GM21529 (cell line): ENCODE results near the gene ANXA3.
"Not testable (repeated sequence)": the region's sequence is repeated elsewhere in the genome, so short reads cannot be mapped to it uniquely, and the experiment has no call there.

Experiments
- ATAC-seq: cut with Tn5 transposase; IDR thresholded peaks from one replicate; pipeline ENCODE4 v1.9.1; 2021; ENCODE audit not compliant: unreplicated experiment

Gene ANXA3

DNA sequence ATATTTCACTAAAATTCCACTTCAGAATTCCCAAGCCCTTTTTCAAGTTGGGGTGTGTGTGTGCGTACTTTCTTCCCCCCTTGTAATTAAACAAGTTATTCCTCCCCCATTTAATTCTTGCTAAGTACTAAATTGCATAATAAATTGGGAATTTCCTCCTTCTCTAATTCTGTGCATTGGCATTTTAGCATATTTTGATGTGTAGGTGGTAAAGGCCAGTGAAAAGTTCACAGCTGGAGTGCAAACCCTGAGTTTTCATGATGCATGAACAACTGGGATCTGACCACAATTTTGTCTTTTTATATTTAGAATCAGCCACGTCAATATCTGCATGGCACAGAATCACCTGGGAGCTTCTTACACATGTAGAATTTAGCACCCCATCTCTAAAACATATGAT lies 18.5 kb downstream of the ANXA3 start:
- no peak for ATAC-seq

DNA sequence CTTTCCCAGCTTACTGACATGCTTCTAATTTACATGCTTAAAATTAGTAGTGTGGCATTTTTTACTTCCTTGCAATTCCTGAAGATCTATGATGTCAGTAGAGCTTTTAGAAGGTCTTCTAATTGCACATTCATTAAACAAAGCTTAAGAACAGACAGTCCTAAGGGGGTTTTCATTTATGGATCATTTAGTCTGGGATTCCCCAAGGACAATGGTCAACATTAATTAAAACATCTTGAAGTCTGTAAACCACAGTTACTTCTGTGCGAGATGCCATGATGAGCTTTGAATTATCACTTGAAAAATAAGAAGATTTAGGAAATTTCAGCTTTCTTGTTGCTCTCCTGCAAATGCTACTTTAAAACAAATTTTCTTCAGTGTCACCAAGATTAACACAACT lies 20.2 kb downstream of the ANXA3 start:
- ATAC-seq, result no peak

- no peak for ATAC-seq
These were observed 27.3 kb downstream of the ANXA3 start for GRCh38 chr4:78578674-78579425.

GRCh38 chr4:78581618-78582017 lies 30.0 kb downstream of the ANXA3 start:
- no peak for ATAC-seq

DNA sequence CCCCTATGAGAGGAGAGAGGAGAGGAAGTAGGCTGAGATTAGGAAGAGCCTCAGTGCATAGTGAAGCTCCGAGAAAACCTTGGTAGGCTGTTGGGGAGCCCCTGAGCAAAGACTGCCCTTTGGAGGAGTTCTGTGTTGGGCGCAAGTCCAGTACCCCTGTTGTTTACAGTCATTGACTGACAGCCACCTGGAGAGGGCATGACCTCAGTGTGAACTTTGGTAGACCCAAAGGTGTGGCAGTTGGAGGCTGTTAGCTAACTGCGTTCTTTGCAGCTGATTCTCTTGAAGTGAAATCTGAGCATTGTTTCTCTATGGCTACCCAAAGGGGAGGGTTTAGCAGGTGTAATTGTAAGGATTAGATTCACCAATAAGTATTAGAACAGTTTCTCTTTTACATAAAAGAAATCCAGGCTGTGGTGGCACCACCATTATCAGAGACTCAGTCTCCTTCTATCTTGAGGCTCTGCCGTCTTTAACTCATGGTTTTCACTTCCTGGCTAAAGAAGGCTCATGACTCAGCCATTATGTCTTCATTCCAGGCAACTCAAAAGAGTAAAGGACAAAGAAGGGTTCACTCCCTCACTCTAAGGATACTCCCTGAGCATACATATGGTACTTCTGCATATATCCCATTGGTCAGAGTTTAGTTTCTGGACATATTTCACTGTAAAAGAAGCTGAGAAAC lies 33.4 kb downstream of the ANXA3 start:
- no peak for ATAC-seq

DNA sequence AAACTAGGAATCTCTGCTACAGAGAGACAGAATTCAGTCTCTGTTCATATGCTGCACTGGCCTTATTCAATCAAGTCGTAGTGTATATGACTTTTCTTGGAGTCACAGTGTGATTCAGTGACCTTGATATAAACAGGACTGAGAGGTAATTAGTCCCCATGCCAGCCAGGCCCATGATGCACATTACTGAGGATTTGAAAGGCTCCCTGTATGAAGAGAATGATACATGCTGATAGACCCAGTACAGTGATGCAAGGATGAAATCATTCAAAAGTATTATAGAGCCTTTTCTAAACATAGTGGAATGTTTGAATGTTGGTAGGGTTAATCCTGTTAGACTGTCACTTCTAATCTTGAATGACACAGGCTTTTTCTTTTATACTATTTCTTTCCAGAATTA lies 34.1 kb downstream of the ANXA3 start:
- ATAC-seq, result no peak

DNA sequence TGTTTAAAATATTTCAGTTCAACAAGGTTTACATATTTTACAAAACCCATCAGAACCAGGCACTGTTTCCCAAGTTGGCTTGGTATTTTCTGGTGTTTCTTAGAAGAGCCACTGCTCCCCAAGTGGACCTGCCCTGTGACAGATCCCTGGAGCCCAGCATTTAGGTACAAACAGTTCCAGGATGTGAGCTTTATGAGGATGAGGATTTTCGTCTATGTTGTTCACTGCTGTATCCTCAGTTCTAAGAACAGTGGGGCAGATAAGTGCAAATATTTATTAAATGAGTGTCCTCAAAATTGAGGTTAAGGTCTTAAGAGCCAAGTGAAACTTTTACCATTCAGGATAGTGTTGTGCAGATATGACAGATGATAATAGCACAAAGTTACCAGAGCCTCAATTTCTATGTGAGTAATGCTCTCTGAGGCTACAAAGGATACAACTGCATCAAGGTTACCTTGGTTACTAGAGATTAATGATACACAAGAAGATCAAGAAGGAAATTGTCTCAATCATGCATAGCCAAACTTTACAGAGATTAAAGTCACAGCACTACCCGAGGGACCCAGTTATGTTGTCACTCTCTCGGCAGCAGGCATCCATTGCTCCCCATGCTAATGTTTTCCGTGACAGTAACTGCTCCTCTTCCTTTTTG lies 37.5 kb downstream of the ANXA3 start:
- ATAC-seq, result no peak

- no peak for ATAC-seq
These were observed 39.8 kb downstream of the ANXA3 start for GRCh38 chr4:78591404-78591803.

DNA sequence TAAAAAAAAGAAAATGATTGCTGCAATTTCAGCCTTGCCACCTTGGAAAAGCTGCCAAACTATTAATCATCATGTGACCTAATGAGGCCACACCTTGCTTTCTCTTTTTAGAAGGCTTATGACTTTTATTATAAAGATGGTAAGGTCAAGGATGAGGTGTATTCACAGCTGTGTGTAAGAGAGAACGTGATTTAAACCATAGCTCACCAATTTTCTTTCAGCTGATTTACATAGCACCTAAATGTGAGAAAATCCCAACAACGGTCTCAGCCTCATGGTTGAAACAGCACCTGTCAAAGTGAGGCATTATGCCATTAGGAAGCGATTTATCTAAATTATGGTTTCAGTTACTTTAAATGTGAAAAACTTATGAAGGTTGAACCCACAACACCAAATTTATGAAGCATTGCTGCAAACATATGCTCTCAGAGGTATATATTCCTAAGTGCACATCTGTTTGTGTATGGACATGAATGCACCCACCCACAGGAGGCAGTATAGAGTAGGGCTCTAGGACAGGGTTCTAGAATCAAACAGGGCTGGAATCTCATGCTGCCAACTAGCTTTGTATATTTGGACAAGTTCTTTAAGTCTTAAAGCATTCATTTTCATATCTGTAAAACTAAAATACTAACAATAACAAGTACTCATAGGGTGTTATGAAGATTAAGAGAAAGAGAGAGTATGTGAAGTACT lies 40.7 kb downstream of the ANXA3 start:
- ATAC-seq, result no peak

GRCh38 chr4:78596111-78596742 lies 44.7 kb downstream of the ANXA3 start:
- ATAC-seq, result no peak

GRCh38 chr4:78598431-78598830 lies 46.9 kb downstream of the ANXA3 start:
- ATAC-seq, result not testable (repeated sequence)

DNA sequence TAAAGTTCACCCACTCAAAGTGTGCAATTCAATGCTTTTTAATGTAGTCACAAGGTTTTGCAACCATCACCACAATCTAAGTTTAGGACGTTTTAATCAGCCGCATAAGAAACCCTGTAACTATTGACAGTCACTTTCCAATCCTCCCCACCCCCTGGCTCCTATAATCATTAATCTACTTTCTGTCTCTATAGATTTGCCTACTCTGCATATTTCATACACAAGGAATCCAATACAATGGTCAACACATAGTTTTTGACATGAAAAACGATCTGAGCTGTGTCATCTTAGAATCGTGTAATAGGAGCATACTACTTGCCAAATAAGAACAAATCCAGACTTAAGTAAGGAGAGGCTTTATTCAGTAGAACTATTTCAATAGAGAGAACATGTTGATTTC lies 47.6 kb downstream of the ANXA3 start:
- ATAC-seq, result no peak

- ATAC-seq, result no peak
These were observed 48.4 kb downstream of the ANXA3 start for GRCh38 chr4:78599931-78600375.

DNA sequence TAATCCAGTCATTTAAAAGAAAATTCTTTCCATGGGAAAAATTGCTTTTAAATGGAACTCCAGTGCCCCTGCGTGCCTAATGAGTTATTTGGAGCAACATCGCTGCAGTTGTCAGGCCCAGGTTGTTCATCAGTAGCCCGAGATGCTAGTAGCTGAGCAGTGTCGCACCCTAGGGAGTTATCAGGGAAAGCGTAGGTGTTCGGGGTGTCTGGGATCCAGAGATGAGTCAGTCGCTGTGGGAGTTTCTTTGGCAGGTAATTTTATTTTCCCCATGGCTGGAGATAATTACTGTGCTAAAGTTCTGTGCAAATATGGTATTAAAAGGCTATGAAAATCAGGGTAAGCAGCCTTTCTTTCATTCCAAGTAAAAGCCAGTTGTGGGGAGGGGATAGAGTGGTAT lies 49.4 kb downstream of the ANXA3 start:
- ATAC-seq, result peak; percentile 93

GRCh38 chr4:78602334-78602733 lies 50.8 kb downstream of the ANXA3 start:
- no peak for ATAC-seq

DNA sequence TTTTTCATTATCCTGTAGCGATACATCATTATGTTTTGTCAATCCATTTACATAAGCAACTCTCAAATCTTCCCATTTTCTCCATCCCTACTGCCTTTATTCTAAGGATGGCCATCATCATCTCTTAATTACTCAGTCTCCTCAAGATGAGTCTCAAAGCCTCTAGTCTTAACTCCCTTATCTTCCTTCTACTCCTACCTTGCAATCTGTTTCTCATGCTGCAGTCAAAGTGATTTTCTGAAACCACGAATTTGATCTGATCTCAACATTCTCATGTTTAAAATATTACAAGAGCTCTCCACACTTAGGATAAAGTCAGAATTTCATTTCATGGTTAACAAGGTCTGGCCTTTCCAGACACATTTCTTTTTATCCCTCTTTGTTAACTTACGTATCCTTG lies 51.8 kb downstream of the ANXA3 start:
- no peak for ATAC-seq

DNA sequence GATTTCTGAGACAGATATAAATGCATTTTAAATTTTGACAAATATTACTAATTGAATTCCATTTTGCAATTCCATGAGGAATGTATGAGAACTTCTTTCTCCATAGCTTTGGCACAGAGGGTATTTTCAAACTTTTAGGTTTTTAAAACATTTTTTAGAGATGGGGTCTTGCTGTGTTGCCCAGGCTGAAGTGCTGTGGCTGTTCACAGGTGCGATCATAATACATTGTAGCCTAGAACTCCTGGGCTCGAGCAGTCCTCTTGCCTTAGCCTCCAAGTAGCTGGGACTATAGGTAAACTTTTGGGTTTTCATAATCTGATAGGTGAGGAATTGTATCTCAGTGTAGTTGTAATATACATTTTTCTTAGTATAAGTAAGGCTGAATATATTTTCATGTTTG lies 53.4 kb downstream of the ANXA3 start:
- ATAC-seq, result no peak

GRCh38 chr4:78606035-78606434 lies 54.5 kb downstream of the ANXA3 start:
- no peak for ATAC-seq

DNA sequence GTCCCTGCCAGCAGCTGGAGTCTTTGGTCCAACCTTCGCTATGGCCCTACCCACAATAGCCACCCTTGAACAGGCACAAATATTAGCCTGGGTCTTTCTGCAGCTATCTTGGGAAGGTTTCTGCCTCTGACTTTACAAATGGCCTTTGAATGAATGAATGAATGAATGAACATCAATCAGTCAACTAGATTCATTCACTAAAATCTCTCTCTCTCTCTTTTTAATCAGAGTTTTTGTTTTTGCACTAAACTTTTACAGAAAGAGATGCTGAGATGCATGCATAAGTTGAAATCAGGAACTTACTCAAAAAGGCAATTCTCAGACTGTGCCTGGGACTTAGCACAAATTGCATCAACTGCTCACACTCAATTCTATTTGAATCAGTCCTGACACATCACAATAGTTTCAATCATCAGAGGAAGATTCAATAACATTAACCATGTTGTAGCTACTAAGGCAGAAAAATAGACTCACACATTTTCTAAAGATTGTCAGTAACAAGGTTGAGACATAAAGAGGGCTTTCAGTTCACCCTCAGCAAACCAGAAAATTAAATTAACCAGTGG lies 55.0 kb downstream of the ANXA3 start:
- ATAC-seq, result no peak

DNA sequence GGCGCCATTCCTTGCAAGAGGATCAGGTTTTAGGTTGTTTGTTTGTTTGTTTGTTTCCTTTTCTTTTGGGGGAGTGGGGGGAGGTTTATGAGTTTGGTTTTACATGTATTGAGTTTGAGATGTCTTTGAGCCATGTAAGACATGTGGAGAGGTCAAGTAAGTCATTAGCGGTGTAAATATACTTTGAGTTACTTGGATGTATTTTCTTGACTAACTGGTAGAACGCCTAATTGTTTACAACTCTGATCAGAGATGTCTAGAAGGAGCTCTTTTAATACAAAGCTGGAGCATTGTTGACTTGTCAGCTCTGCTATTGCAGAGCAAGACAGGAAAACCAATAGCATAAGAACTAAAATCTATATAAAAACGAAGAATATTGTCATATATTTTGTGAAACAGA lies 57.1 kb downstream of the ANXA3 start:
- no peak for ATAC-seq

GRCh38 chr4:78609580-78609979 lies 58.0 kb downstream of the ANXA3 start:
- ATAC-seq, result no peak
